HL-60 (cell line): ENCODE measurements around the gene TUNAR.
A peak's percentile ranks its signal among the peaks of the same experiment; 100 is the strongest.

Source experiments
- DNase-seq, 2 experiments: peaks; one replicate each; pipeline ENCODE4 v3.0.0-alpha.2; 2010 to 2020; ENCODE audit warnings: low read depth in 1 of 2, low spot score in 1 of 2
- H3K27ac ChIP-seq: fragments of 250-450 bp; sonication (Bioruptor Pico); replicated peaks from 2 replicates; pipeline ENCODE4 v1.5.1; 2020; ENCODE audit warnings: mild to moderate bottlenecking, moderate library complexity
- H3K27me3 ChIP-seq: fragments of 250-450 bp; sonication (Bioruptor Pico); 2 replicates; pipeline ENCODE4 v1.5.1; 2021; ENCODE audit warnings: mild to moderate bottlenecking, moderate library complexity; ENCODE audit not compliant: insufficient read depth, poor library complexity, severe bottlenecking
- H3K4me3 ChIP-seq: replicated peaks from 2 replicates; pipeline ENCODE4 v1.5.1; 2011; ENCODE audit warnings: mild to moderate bottlenecking, control low read depth, low read length; ENCODE audit not compliant: insufficient read depth
- CTCF ChIP-seq: IDR thresholded peaks from one replicate; pipeline ENCODE4 v1.5.1; 2011; ENCODE audit warnings: low read length, control low read depth, inconsistent platforms; ENCODE audit not compliant: insufficient read depth
- GABPA ChIP-seq: IDR thresholded peaks from 2 replicates; pipeline ENCODE4 v1.6.1; 2012; ENCODE audit warnings: low read depth
- POLR2AphosphoS5 ChIP-seq: IDR thresholded peaks from 2 replicates; pipeline ENCODE4 v1.6.1; 2012; ENCODE audit warnings: low read depth
- REST ChIP-seq: IDR thresholded peaks from 2 replicates; pipeline ENCODE4 v1.6.1; 2012; ENCODE audit warnings: low read depth; ENCODE audit not compliant: insufficient replicate concordance
- SPI1 ChIP-seq: IDR thresholded peaks from 2 replicates; pipeline ENCODE4 v1.6.1; 2012; ENCODE audit warnings: low read depth, mild to moderate bottlenecking, borderline replicate concordance

The TUNAR gene

GRCh38 chr14:95835121-95835730 is 41.4 kb upstream of the TUNAR start:
- H3K27ac ChIP-seq, result no peak overlapping the region
- no peak overlapping the region for H3K4me3 ChIP-seq
- DNase-seq, result peak in 1 of 2 experiments; percentile 22
- H3K27me3 ChIP-seq, result no peaks in the 10 kb centered on the region
- TF ChIP-seq CTCF (no peak), SPI1 (peak; percentile 43; the same call in 1 of the 2 replicates)

DNA sequence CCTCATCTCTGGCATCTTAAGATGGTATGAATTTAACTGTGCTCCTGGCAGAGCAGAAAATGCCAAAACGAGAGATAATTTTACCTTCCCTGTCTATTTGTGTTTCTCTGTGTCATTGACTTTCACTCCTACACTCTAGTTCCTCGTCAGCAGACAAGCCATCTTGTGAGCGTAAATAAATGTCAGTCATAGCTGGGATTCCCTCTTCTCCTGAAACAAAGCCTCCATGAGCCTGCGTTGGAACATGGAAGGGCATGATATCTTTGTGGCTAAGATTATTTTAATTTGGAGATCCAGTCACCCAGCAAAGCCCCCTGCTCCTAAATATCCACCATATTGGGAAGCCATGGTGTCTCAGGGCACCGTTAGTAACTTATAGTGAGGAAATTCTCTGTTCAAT is 37.8 kb upstream of the TUNAR start:
- DNase-seq, result no peak
- Histone ChIP-seq H3K27me3 (no peaks in the 10 kb centered on the region), H3K27ac (no peak overlapping the region), H3K4me3 (no peak overlapping the region)
- TF ChIP-seq CTCF, result no peak
- no peak for TF ChIP-seq SPI1
- TF ChIP-seq REST, result no peak
- no peak for TF ChIP-seq POLR2AphosphoS5
- TF ChIP-seq GABPA, result no peak

- Histone ChIP-seq H3K4me3 (no peak overlapping the region), H3K27ac (no peak overlapping the region), H3K27me3 (no peaks in the 10 kb centered on the region)
- DNase-seq, result no peak
- TF ChIP-seq REST, result no peak
- TF ChIP-seq GABPA, result no peak
- no peak for TF ChIP-seq POLR2AphosphoS5
- TF ChIP-seq CTCF, result no peak
- no peak for TF ChIP-seq SPI1
These were observed 36.4 kb upstream of the TUNAR start for GRCh38 chr14:95840094-95840700.
